Measurements from ENCODE around the gene ARL6IP1.

DNA sequence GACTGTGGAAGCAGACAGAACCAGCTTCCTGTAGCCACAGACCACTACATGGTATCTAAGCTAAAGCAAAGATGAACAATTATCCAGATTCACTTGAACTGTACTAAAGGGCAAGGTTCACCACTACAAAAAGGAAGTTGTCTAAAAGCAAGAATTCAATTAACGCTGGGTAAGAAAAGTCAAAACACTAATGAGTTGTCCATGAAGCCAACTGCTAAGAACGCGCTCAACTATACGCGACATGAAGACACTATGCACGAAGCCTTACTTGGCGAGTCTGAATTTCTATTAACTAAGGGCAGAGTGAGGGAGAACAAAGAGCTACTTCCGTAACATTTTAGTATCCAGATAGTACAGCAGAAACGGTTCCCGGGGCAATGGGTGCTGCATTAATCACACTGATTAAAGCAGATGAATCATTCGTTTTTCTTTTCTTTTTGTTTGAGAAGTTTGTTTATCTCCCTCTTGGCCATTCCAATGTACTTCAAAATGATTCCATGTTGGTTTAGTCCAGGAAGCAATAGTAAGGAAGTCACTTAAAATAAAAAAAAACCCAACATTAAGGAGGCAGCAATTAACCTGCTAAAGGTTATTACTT, 8.4 kb downstream of the ARL6IP1 start:
- TF ChIP-seq CTCF (IDR thresholded peaks at IDR 0.05; ENCODE audit: insufficient read depth, low read length, poor library complexity, severe bottlenecking): no peak
- TF ChIP-seq EZH2phosphoT487 (conservative IDR thresholded peaks at IDR 0.05; ENCODE audit: low read length): no peak

All from SU-DHL-6 (cell line).